HEK293 (cell line): Measurements from ENCODE around the gene CACNA2D4.

Source experiments
- CTCF ChIA-PET: fragments of 350-600 bp; formaldehyde crosslinking; extraction: SDS; loops from one replicate; lab custom pipeline; 2021; ENCODE audit warnings: antibody characterized with exemption; lab: Yijun Ruan, JAX
- POLR2A ChIA-PET: fragments of 300-600 bp; formaldehyde crosslinking; extraction: SDS; loops from one replicate; lab custom pipeline; 2020; ENCODE audit warnings: antibody characterized with exemption, inconsistent platforms; lab: Yijun Ruan, JAX
- H3K27ac ChIP-seq: fragments of 200-500 bp; sonication (Bioruptor generic); 2 replicates; pipeline ENCODE4 v1.5.1; 2014; ENCODE audit warnings: low read depth, low read length, control low read depth, inconsistent platforms; ENCODE audit errors: extremely low read depth
- H3K36me3 ChIP-seq, 2 experiments: fragments of 200-500 bp in 1 of 2; sonication (Bioruptor generic) in 1 of 2; 1 replicate in 1 of 2; 2 replicates in 1 of 2; pipeline ENCODE4 v1.5.1; 2014 to 2017; ENCODE audit warnings: inconsistent platforms in 2 of 2, low read length in 2 of 2; ENCODE audit not compliant: control insufficient read depth in 2 of 2, insufficient read depth in 1 of 2
- H3K4me1 ChIP-seq: fragments of 200-500 bp; sonication (Bioruptor generic); 2 replicates; pipeline ENCODE4 v1.5.1; 2014; ENCODE audit warnings: mild to moderate bottlenecking, low read length, inconsistent platforms; ENCODE audit not compliant: control insufficient read depth, insufficient read depth
- H3K4me3 ChIP-seq: 2 replicates; pipeline ENCODE4 v1.5.1; 2011; ENCODE audit warnings: low read depth, mild to moderate bottlenecking, control low read depth, low read length, moderate library complexity
- H3K9me3 ChIP-seq: fragments of 200-500 bp; sonication (Bioruptor generic); 2 replicates; pipeline ENCODE4 v1.5.1; 2014; ENCODE audit warnings: low read depth, low read length, inconsistent platforms; ENCODE audit not compliant: control insufficient read depth, insufficient read depth
- GLI2 ChIP-seq: fragments of 450-650 bp; formaldehyde crosslinking; IDR thresholded peaks from 2 replicates; pipeline ENCODE4; 2017; ENCODE audit warnings: missing biosample characterization, missing genetic modification characterization, low read depth, borderline replicate concordance
- SALL2 ChIP-seq: fragments of 450-650 bp; formaldehyde crosslinking; IDR thresholded peaks from 2 replicates; pipeline ENCODE4 v1.5.0; 2017; ENCODE audit warnings: missing biosample characterization, mild to moderate bottlenecking, missing genetic modification characterization, borderline replicate concordance
- TSHZ1 ChIP-seq: fragments of 450-650 bp; formaldehyde crosslinking; IDR thresholded peaks from 2 replicates; pipeline ENCODE4 v1.5.1; 2016; ENCODE audit warnings: missing biosample characterization, missing genetic modification characterization, borderline replicate concordance
- ZBTB21 ChIP-seq: fragments of 450-650 bp; formaldehyde crosslinking; IDR thresholded peaks from 2 replicates; pipeline ENCODE4 v1.5.1; 2017; ENCODE audit warnings: missing biosample characterization, missing genetic modification characterization
- ZNF121 ChIP-seq: fragments of 450-650 bp; formaldehyde crosslinking; IDR thresholded peaks from 2 replicates; pipeline ENCODE4 v1.5.1; 2016; ENCODE audit warnings: missing biosample characterization, missing genetic modification characterization
- ZNF132 ChIP-seq: fragments of 450-650 bp; formaldehyde crosslinking; IDR thresholded peaks from 2 replicates; pipeline ENCODE4 v1.5.1; 2017; ENCODE audit warnings: missing biosample characterization, missing genetic modification characterization, borderline replicate concordance
- ZNF138 ChIP-seq: fragments of 450-650 bp; formaldehyde crosslinking; IDR thresholded peaks from 2 replicates; pipeline ENCODE4 v1.5.1; 2016; ENCODE audit warnings: missing biosample characterization, missing genetic modification characterization, borderline replicate concordance
- ZNF214 ChIP-seq: fragments of 450-650 bp; formaldehyde crosslinking; IDR thresholded peaks from 2 replicates; pipeline ENCODE4 v1.5.1; 2017; ENCODE audit warnings: missing biosample characterization, mild to moderate bottlenecking, missing genetic modification characterization, borderline replicate concordance
- ZNF23 ChIP-seq: fragments of 450-650 bp; formaldehyde crosslinking; IDR thresholded peaks from 2 replicates; pipeline ENCODE4 v1.5.1; 2016; ENCODE audit warnings: missing biosample characterization, missing genetic modification characterization, borderline replicate concordance
- ZNF248 ChIP-seq: fragments of 450-650 bp; formaldehyde crosslinking; IDR thresholded peaks from 2 replicates; pipeline ENCODE4 v1.5.1; 2017; ENCODE audit warnings: missing biosample characterization, missing genetic modification characterization
- ZNF280D ChIP-seq: fragments of 450-650 bp; formaldehyde crosslinking; IDR thresholded peaks from 2 replicates; pipeline ENCODE4 v1.5.1; 2016; ENCODE audit warnings: missing biosample characterization, missing genetic modification characterization
- ZNF292 ChIP-seq: fragments of 450-650 bp; formaldehyde crosslinking; IDR thresholded peaks from 2 replicates; pipeline ENCODE4 v1.5.1; 2016; ENCODE audit warnings: low read depth, missing biosample characterization, missing genetic modification characterization, borderline replicate concordance
- ZNF416 ChIP-seq: fragments of 450-650 bp; formaldehyde crosslinking; IDR thresholded peaks from 2 replicates; pipeline ENCODE4 v1.5.1; 2016; ENCODE audit warnings: missing biosample characterization, missing genetic modification characterization
- ZNF560 ChIP-seq: fragments of 450-650 bp; formaldehyde crosslinking; IDR thresholded peaks from 2 replicates; pipeline ENCODE4 v1.5.1; 2017; ENCODE audit warnings: missing biosample characterization, missing genetic modification characterization, borderline replicate concordance
- ZNF658 ChIP-seq: fragments of 450-650 bp; formaldehyde crosslinking; IDR thresholded peaks from 2 replicates; pipeline ENCODE4; 2016; ENCODE audit warnings: missing biosample characterization, missing genetic modification characterization
- ZNF792 ChIP-seq: fragments of 450-650 bp; formaldehyde crosslinking; IDR thresholded peaks from 2 replicates; pipeline ENCODE4 v1.5.1; 2016; ENCODE audit warnings: missing biosample characterization, missing genetic modification characterization
- ZNF843 ChIP-seq: fragments of 450-650 bp; formaldehyde crosslinking; IDR thresholded peaks from 2 replicates; pipeline ENCODE4 v1.5.1; 2016; ENCODE audit warnings: missing biosample characterization, missing genetic modification characterization
- TF ChIP-seq, protein P1 (sequence below): fragments of 450-650 bp; formaldehyde crosslinking; IDR thresholded peaks from 2 replicates; pipeline ENCODE4 v1.5.1; 2016; ENCODE audit warnings: missing biosample characterization, missing genetic modification characterization
- TF ChIP-seq, protein P2 (sequence below): fragments of 450-650 bp; formaldehyde crosslinking; IDR thresholded peaks from 2 replicates; pipeline ENCODE4 v1.5.1; 2016; ENCODE audit warnings: missing biosample characterization, missing genetic modification characterization

The CACNA2D4 gene

GRCh38 chr12:1807087-1807860 is 111.2 kb downstream of the CACNA2D4 start:
- H3K36me3 ChIP-seq: no peaks in the 10 kb centered on the region
- TF ChIP-seq ZNF416 (tag by site-specific recombination) (no peak), ZNF23 (tag by site-specific recombination) (no peak), ZNF658 (tag by site-specific recombination) (no peak), ZNF248 (tag by site-specific recombination) (no peak), ZNF560 (tag by site-specific recombination) (no peak), ZNF132 (tag by site-specific recombination) (no peak), GLI2 (tag by site-specific recombination) (no peak), TSHZ1 (tag by site-specific recombination) (no peak), ZNF292 (no peak), ZNF214 (tag by site-specific recombination) (no peak), ZNF792 (no peak), ZNF843 (tag by site-specific recombination) (no peak), ZNF121 (tag by site-specific recombination) (no peak), ZNF280D (tag by site-specific recombination) (no peak), SALL2 (tag by site-specific recombination) (no peak), ZNF138 (tag by site-specific recombination) (no peak), ZBTB21 (no peak)
- TF ChIP-seq, protein P1, sequence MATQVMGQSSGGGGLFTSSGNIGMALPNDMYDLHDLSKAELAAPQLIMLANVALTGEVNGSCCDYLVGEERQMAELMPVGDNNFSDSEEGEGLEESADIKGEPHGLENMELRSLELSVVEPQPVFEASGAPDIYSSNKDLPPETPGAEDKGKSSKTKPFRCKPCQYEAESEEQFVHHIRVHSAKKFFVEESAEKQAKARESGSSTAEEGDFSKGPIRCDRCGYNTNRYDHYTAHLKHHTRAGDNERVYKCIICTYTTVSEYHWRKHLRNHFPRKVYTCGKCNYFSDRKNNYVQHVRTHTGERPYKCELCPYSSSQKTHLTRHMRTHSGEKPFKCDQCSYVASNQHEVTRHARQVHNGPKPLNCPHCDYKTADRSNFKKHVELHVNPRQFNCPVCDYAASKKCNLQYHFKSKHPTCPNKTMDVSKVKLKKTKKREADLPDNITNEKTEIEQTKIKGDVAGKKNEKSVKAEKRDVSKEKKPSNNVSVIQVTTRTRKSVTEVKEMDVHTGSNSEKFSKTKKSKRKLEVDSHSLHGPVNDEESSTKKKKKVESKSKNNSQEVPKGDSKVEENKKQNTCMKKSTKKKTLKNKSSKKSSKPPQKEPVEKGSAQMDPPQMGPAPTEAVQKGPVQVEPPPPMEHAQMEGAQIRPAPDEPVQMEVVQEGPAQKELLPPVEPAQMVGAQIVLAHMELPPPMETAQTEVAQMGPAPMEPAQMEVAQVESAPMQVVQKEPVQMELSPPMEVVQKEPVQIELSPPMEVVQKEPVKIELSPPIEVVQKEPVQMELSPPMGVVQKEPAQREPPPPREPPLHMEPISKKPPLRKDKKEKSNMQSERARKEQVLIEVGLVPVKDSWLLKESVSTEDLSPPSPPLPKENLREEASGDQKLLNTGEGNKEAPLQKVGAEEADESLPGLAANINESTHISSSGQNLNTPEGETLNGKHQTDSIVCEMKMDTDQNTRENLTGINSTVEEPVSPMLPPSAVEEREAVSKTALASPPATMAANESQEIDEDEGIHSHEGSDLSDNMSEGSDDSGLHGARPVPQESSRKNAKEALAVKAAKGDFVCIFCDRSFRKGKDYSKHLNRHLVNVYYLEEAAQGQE (tag by site-specific recombination): no peak
- TF ChIP-seq, protein P2, sequence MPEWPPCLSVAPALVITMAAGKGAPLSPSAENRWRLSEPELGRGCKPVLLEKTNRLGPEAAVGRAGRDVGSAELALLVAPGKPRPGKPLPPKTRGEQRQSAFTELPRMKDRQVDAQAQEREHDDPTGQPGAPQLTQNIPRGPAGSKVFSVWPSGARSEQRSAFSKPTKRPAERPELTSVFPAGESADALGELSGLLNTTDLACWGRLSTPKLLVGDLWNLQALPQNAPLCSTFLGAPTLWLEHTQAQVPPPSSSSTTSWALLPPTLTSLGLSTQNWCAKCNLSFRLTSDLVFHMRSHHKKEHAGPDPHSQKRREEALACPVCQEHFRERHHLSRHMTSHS: no peak
- H3K4me3 ChIP-seq: no peak overlapping the region
- no peak overlapping the region for H3K27ac ChIP-seq
- H3K4me1 ChIP-seq: no peaks in the 10 kb centered on the region
- no peaks in the 10 kb centered on the region for H3K9me3 ChIP-seq
- CTCF ChIA-PET: interaction anchor here (1.3 kb wide), 1 partner anchor 16 kb away, joined by 4 read pairs; no protein-coding TSS in a partner anchor
- POLR2A ChIA-PET: no interaction called here
